H9 (cell line): ENCODE results near the gene CPAMD8. TPM values are rescaled to one million over a fixed set of nuclear protein-coding genes. Genes with fewer than 3 reads are reported as not detected.
A peak's percentile ranks its signal among the peaks of the same experiment; 100 is the strongest.

Experiments used
- DNase-seq: peaks from one replicate; pipeline ENCODE4 v3.0.0-alpha.2; 2017
- H2AFZ ChIP-seq: one replicate; pipeline ENCODE4 v1.6.1; 2013; ENCODE audit warnings: mild to moderate bottlenecking, low read length, control low read depth, moderate library complexity
- H2AK5ac ChIP-seq: 2 replicates; pipeline ENCODE4 v1.6.1; 2013; ENCODE audit warnings: low read length, control low read depth, mixed read lengths; ENCODE audit not compliant: insufficient read length
- H2BK120ac ChIP-seq: one replicate; pipeline ENCODE4 v1.6.1; 2013; ENCODE audit warnings: low read depth, mild to moderate bottlenecking, low read length, control low read depth, inconsistent platforms; ENCODE audit not compliant: poor library complexity, severe bottlenecking
- H2BK12ac ChIP-seq: 2 replicates; pipeline ENCODE4 v1.6.1; 2013; ENCODE audit warnings: low read length, control low read depth, mixed read lengths, low read depth; ENCODE audit not compliant: insufficient read length
- H2BK15ac ChIP-seq: 2 replicates; pipeline ENCODE4 v1.6.1; 2013; ENCODE audit warnings: low read depth, low read length, control low read depth
- H2BK20ac ChIP-seq: one replicate; pipeline ENCODE4 v1.6.1; 2013; ENCODE audit warnings: low read depth, mild to moderate bottlenecking, low read length, control low read depth, inconsistent platforms; ENCODE audit not compliant: poor library complexity, severe bottlenecking
- H2BK5ac ChIP-seq: 2 replicates; pipeline ENCODE4 v1.6.1; 2013; ENCODE audit warnings: low read length, control low read depth, mixed read lengths; ENCODE audit not compliant: insufficient read length
- H3K14ac ChIP-seq: 2 replicates; pipeline ENCODE4 v1.6.1; 2013; ENCODE audit warnings: low read length, control low read depth; ENCODE audit not compliant: insufficient read depth
- H3K18ac ChIP-seq: 2 replicates; pipeline ENCODE4 v1.6.1; 2013; ENCODE audit warnings: low read depth, mild to moderate bottlenecking, mixed read lengths, low read length, control low read depth; ENCODE audit not compliant: insufficient read length
- H3K23ac ChIP-seq: 2 replicates; pipeline ENCODE4 v1.6.1; 2013; ENCODE audit warnings: low read length, control low read depth, mixed read lengths, low read depth; ENCODE audit not compliant: insufficient read length
- H3K23me2 ChIP-seq: 2 replicates; pipeline ENCODE4 v1.6.1; 2013; ENCODE audit warnings: low read depth, mild to moderate bottlenecking, mixed read lengths, low read length, control low read depth; ENCODE audit not compliant: insufficient read length, poor library complexity, severe bottlenecking
- H3K27ac ChIP-seq: 2 replicates; pipeline ENCODE4 v1.5.1; 2013; ENCODE audit warnings: low read length, control low read depth, mixed read lengths, low read depth; ENCODE audit not compliant: insufficient read length
- H3K27me3 ChIP-seq: 2 replicates; pipeline ENCODE4 v1.6.1; 2013; ENCODE audit warnings: low read length, control low read depth, inconsistent platforms; ENCODE audit not compliant: insufficient read depth
- H3K4ac ChIP-seq: 2 replicates; pipeline ENCODE4 v1.6.1; 2013; ENCODE audit warnings: low read depth, mild to moderate bottlenecking, control low read depth, inconsistent platforms, low read length, moderate library complexity
- H3K4me1 ChIP-seq: 2 replicates; pipeline ENCODE4 v1.6.1; 2013; ENCODE audit warnings: low read length, control low read depth, inconsistent platforms; ENCODE audit not compliant: insufficient read depth
- H3K4me2 ChIP-seq: 2 replicates; pipeline ENCODE4 v1.6.1; 2013; ENCODE audit warnings: low read length, control low read depth, mixed read lengths; ENCODE audit not compliant: insufficient read length, insufficient read depth
- H3K56ac ChIP-seq: 2 replicates; pipeline ENCODE4 v1.6.1; 2013; ENCODE audit warnings: low read depth, mild to moderate bottlenecking, mixed read lengths, low read length, control low read depth; ENCODE audit not compliant: insufficient read length
- H3K79me1 ChIP-seq: 2 replicates; pipeline ENCODE4 v1.6.1; 2013; ENCODE audit warnings: low read depth, mild to moderate bottlenecking, moderate library complexity, low read length, control low read depth, inconsistent platforms; ENCODE audit not compliant: insufficient read depth, poor library complexity, severe bottlenecking
- H3K79me2 ChIP-seq: 2 replicates; pipeline ENCODE4 v1.6.1; 2013; ENCODE audit warnings: low read length, control low read depth, inconsistent platforms; ENCODE audit not compliant: insufficient read depth
- H3K9ac ChIP-seq: 2 replicates; pipeline ENCODE4 v1.6.1; 2013; ENCODE audit warnings: low read length, control low read depth, mixed read lengths; ENCODE audit not compliant: insufficient read length; ENCODE audit errors: extremely low read depth
- H3K9me3 ChIP-seq: one replicate; pipeline ENCODE4 v1.6.1; 2013; ENCODE audit warnings: low read depth, low read length, inconsistent platforms; ENCODE audit not compliant: control insufficient read depth
- H3T11ph ChIP-seq: one replicate; pipeline ENCODE4 v1.6.1; 2013; ENCODE audit warnings: mild to moderate bottlenecking, low read length, control low read depth, inconsistent platforms
- H4K20me1 ChIP-seq: one replicate; pipeline ENCODE4 v1.6.1; 2013; ENCODE audit not compliant: control insufficient read depth, insufficient read length, insufficient read depth
- H4K5ac ChIP-seq: 2 replicates; pipeline ENCODE4 v1.6.1; 2013; ENCODE audit warnings: low read depth, mild to moderate bottlenecking, mixed read lengths, low read length, control low read depth; ENCODE audit not compliant: insufficient read length
- H4K8ac ChIP-seq: replicated peaks from 2 replicates; pipeline ENCODE4 v1.6.1; 2013; ENCODE audit warnings: low read length, control low read depth, mixed read lengths, low read depth; ENCODE audit not compliant: insufficient read length
- H4K91ac ChIP-seq: 2 replicates; pipeline ENCODE4 v1.6.1; 2013; ENCODE audit warnings: low read depth, mild to moderate bottlenecking, moderate library complexity, mixed read lengths, low read length, control low read depth; ENCODE audit not compliant: insufficient read length
- H3K27ac Mint-ChIP-seq, 3 experiments: 2 replicates in 2 of 3; 3 replicates in 1 of 3; pipeline ENCODE4 v1.8.0; 2020 to 2021; ENCODE audit warnings: mixed read lengths in 3 of 3, mild to moderate bottlenecking in 1 of 3, moderate library complexity in 1 of 3
- H3K27me3 Mint-ChIP-seq: 2 replicates; pipeline ENCODE4 v1.8.0; 2021; ENCODE audit warnings: low read depth, mild to moderate bottlenecking, moderate library complexity, mixed read lengths
- H3K36me3 Mint-ChIP-seq, 3 experiments: 2 replicates in 2 of 3; 3 replicates in 1 of 3; pipeline ENCODE4 v1.8.0; 2020 to 2021; ENCODE audit warnings: low read depth in 3 of 3, mixed read lengths in 3 of 3; ENCODE audit not compliant: insufficient read depth in 1 of 3
- H3K4me1 Mint-ChIP-seq, 2 experiments: 2 replicates each; pipeline ENCODE4 v1.8.0; 2020; ENCODE audit warnings: mixed read lengths in 2 of 2
- H3K4me3 Mint-ChIP-seq, 2 experiments: 2 replicates in 1 of 2; 3 replicates in 1 of 2; pipeline ENCODE4 v1.8.0; 2020 to 2021; ENCODE audit warnings: mild to moderate bottlenecking in 2 of 2, mixed read lengths in 2 of 2, moderate library complexity in 1 of 2
- H3K9me3 Mint-ChIP-seq, 2 experiments: 2 replicates in 1 of 2; 3 replicates in 1 of 2; pipeline ENCODE4 v1.8.0; 2020; ENCODE audit warnings: mild to moderate bottlenecking in 2 of 2, mixed read lengths in 2 of 2, moderate library complexity in 1 of 2
- CTCF ChIP-seq: fragments of 200-600 bp; sonication (generic); conservative IDR thresholded peaks from 3 replicates; pipeline ENCODE4 v1.8.0; 2021; ENCODE audit warnings: antibody characterized with exemption, mild to moderate bottlenecking
- WGBS: extraction: QIAGEN DNeasy Blood & Tissue Kit; methylation state at CpG from one replicate; pipeline ENCODE4 v1.1.7; 2013; ENCODE audit warnings: missing lambda C conversion rate, low lambda C conversion rate, mixed read lengths; ENCODE audit not compliant: insufficient read length; ENCODE audit errors: extremely low coverage; 5-methylcytosine and 5-hydroxymethylcytosine counted together
- total RNA-seq: library from RNA; stranded (reverse); gene quantifications from 2 replicates; pipeline ENCODE4 v1.2.1, GENCODE V29; 2021

The CPAMD8 gene
- total RNA-seq, 1 experiment from 2014 or later, result 12.0 TPM

- H2BK12ac ChIP-seq, result no peak overlapping the region
- no peak overlapping the region for H4K91ac ChIP-seq
- no peak overlapping the region for H4K8ac ChIP-seq
- no peak overlapping the region for H2BK20ac ChIP-seq
- no CpG with 5 or more reads among the region's 40 CpGs for WGBS
- Mint-ChIP-seq H3K9me3 (peaks cover 24 to 25% of the 10 kb centered on the region in 2 experiments), H3K4me3 (peak overlapping the region; percentile 79 to 90), H3K27me3 (peaks cover 47% of the 10 kb centered on the region), H3K4me1 (peaks cover 14 to 17% of the 10 kb centered on the region in 2 experiments), H3K27ac (peak overlapping the region in 1 of 3 experiments; percentile 1; a peak in 2 of 7 replicates), H3K36me3 (peaks cover 13 to 29% (median 26%) of the 10 kb centered on the region in 3 experiments)
- H3K79me2 ChIP-seq, result no peaks in the 10 kb centered on the region
- peaks cover 2% of the 10 kb centered on the region; the same call in 1 of the 2 replicates for H3K27me3 ChIP-seq
- no peak overlapping the region for H3K23ac ChIP-seq
- H3K14ac ChIP-seq, result 0 out of 2 replicates have a peak overlapping the region, but pooled peaks have one; percentile 4
- H3T11ph ChIP-seq, result no peak overlapping the region
- no peak overlapping the region for H2BK120ac ChIP-seq
- H2AFZ ChIP-seq, result no peak overlapping the region
- H3K79me1 ChIP-seq, result no peaks in the 10 kb centered on the region
- no peak overlapping the region for H3K27ac ChIP-seq
- H3K4me2 ChIP-seq, result peak overlapping the region; percentile 59
- H2BK15ac ChIP-seq, result no peak overlapping the region
- no peak overlapping the region for H3K56ac ChIP-seq
- H3K18ac ChIP-seq, result no peak overlapping the region
- H3K9ac ChIP-seq, result no peak overlapping the region
- no peak overlapping the region for H3K4ac ChIP-seq
- no peaks in the 10 kb centered on the region for H3K4me1 ChIP-seq
- H2BK5ac ChIP-seq, result no peak overlapping the region
- H4K20me1 ChIP-seq, result no peaks in the 10 kb centered on the region
- no peak for TF ChIP-seq CTCF
- no peak overlapping the region for H4K5ac ChIP-seq
- no peak for DNase-seq
- H3K9me3 ChIP-seq, result no peaks in the 10 kb centered on the region
- peaks cover 14% of the 10 kb centered on the region for H3K23me2 ChIP-seq
- no peak overlapping the region for H2AK5ac ChIP-seq
Observed at GRCh38 chr19:17025991-17026658, 485 bp downstream of the CPAMD8 start.
